H9 (cell line): ENCODE results near the gene CMTM8. TPM values are rescaled to one million over a fixed set of nuclear protein-coding genes. Genes with fewer than 3 reads are reported as not detected.
"Not testable (repeated sequence)": the region's sequence is repeated elsewhere in the genome, so short reads cannot be mapped to it uniquely, and the experiment has no call there.

Experiments used
- DNase-seq: peaks from one replicate; pipeline ENCODE4 v3.0.0-alpha.2; 2017
- H2AFZ ChIP-seq: one replicate; pipeline ENCODE4 v1.6.1; 2013; ENCODE audit warnings: mild to moderate bottlenecking, low read length, control low read depth, moderate library complexity
- H2AK5ac ChIP-seq: 2 replicates; pipeline ENCODE4 v1.6.1; 2013; ENCODE audit warnings: low read length, control low read depth, mixed read lengths; ENCODE audit not compliant: insufficient read length
- H2BK120ac ChIP-seq: one replicate; pipeline ENCODE4 v1.6.1; 2013; ENCODE audit warnings: low read depth, mild to moderate bottlenecking, low read length, control low read depth, inconsistent platforms; ENCODE audit not compliant: poor library complexity, severe bottlenecking
- H2BK12ac ChIP-seq: 2 replicates; pipeline ENCODE4 v1.6.1; 2013; ENCODE audit warnings: low read length, control low read depth, mixed read lengths, low read depth; ENCODE audit not compliant: insufficient read length
- H2BK15ac ChIP-seq: 2 replicates; pipeline ENCODE4 v1.6.1; 2013; ENCODE audit warnings: low read depth, low read length, control low read depth
- H2BK20ac ChIP-seq: one replicate; pipeline ENCODE4 v1.6.1; 2013; ENCODE audit warnings: low read depth, mild to moderate bottlenecking, low read length, control low read depth, inconsistent platforms; ENCODE audit not compliant: poor library complexity, severe bottlenecking
- H2BK5ac ChIP-seq: 2 replicates; pipeline ENCODE4 v1.6.1; 2013; ENCODE audit warnings: low read length, control low read depth, mixed read lengths; ENCODE audit not compliant: insufficient read length
- H3K14ac ChIP-seq: 2 replicates; pipeline ENCODE4 v1.6.1; 2013; ENCODE audit warnings: low read length, control low read depth; ENCODE audit not compliant: insufficient read depth
- H3K18ac ChIP-seq: 2 replicates; pipeline ENCODE4 v1.6.1; 2013; ENCODE audit warnings: low read depth, mild to moderate bottlenecking, mixed read lengths, low read length, control low read depth; ENCODE audit not compliant: insufficient read length
- H3K23ac ChIP-seq: 2 replicates; pipeline ENCODE4 v1.6.1; 2013; ENCODE audit warnings: low read length, control low read depth, mixed read lengths, low read depth; ENCODE audit not compliant: insufficient read length
- H3K23me2 ChIP-seq: 2 replicates; pipeline ENCODE4 v1.6.1; 2013; ENCODE audit warnings: low read depth, mild to moderate bottlenecking, mixed read lengths, low read length, control low read depth; ENCODE audit not compliant: insufficient read length, poor library complexity, severe bottlenecking
- H3K27ac ChIP-seq: 2 replicates; pipeline ENCODE4 v1.5.1; 2013; ENCODE audit warnings: low read length, control low read depth, mixed read lengths, low read depth; ENCODE audit not compliant: insufficient read length
- H3K27me3 ChIP-seq: 2 replicates; pipeline ENCODE4 v1.6.1; 2013; ENCODE audit warnings: low read length, control low read depth, inconsistent platforms; ENCODE audit not compliant: insufficient read depth
- H3K4ac ChIP-seq: 2 replicates; pipeline ENCODE4 v1.6.1; 2013; ENCODE audit warnings: low read depth, mild to moderate bottlenecking, control low read depth, inconsistent platforms, low read length, moderate library complexity
- H3K4me1 ChIP-seq: 2 replicates; pipeline ENCODE4 v1.6.1; 2013; ENCODE audit warnings: low read length, control low read depth, inconsistent platforms; ENCODE audit not compliant: insufficient read depth
- H3K4me2 ChIP-seq: 2 replicates; pipeline ENCODE4 v1.6.1; 2013; ENCODE audit warnings: low read length, control low read depth, mixed read lengths; ENCODE audit not compliant: insufficient read length, insufficient read depth
- H3K56ac ChIP-seq: 2 replicates; pipeline ENCODE4 v1.6.1; 2013; ENCODE audit warnings: low read depth, mild to moderate bottlenecking, mixed read lengths, low read length, control low read depth; ENCODE audit not compliant: insufficient read length
- H3K79me1 ChIP-seq: 2 replicates; pipeline ENCODE4 v1.6.1; 2013; ENCODE audit warnings: low read depth, mild to moderate bottlenecking, moderate library complexity, low read length, control low read depth, inconsistent platforms; ENCODE audit not compliant: insufficient read depth, poor library complexity, severe bottlenecking
- H3K79me2 ChIP-seq: 2 replicates; pipeline ENCODE4 v1.6.1; 2013; ENCODE audit warnings: low read length, control low read depth, inconsistent platforms; ENCODE audit not compliant: insufficient read depth
- H3K9ac ChIP-seq: 2 replicates; pipeline ENCODE4 v1.6.1; 2013; ENCODE audit warnings: low read length, control low read depth, mixed read lengths; ENCODE audit not compliant: insufficient read length; ENCODE audit errors: extremely low read depth
- H3K9me3 ChIP-seq: one replicate; pipeline ENCODE4 v1.6.1; 2013; ENCODE audit warnings: low read depth, low read length, inconsistent platforms; ENCODE audit not compliant: control insufficient read depth
- H3T11ph ChIP-seq: one replicate; pipeline ENCODE4 v1.6.1; 2013; ENCODE audit warnings: mild to moderate bottlenecking, low read length, control low read depth, inconsistent platforms
- H4K20me1 ChIP-seq: one replicate; pipeline ENCODE4 v1.6.1; 2013; ENCODE audit not compliant: control insufficient read depth, insufficient read length, insufficient read depth
- H4K5ac ChIP-seq: 2 replicates; pipeline ENCODE4 v1.6.1; 2013; ENCODE audit warnings: low read depth, mild to moderate bottlenecking, mixed read lengths, low read length, control low read depth; ENCODE audit not compliant: insufficient read length
- H4K8ac ChIP-seq: replicated peaks from 2 replicates; pipeline ENCODE4 v1.6.1; 2013; ENCODE audit warnings: low read length, control low read depth, mixed read lengths, low read depth; ENCODE audit not compliant: insufficient read length
- H4K91ac ChIP-seq: 2 replicates; pipeline ENCODE4 v1.6.1; 2013; ENCODE audit warnings: low read depth, mild to moderate bottlenecking, moderate library complexity, mixed read lengths, low read length, control low read depth; ENCODE audit not compliant: insufficient read length
- H3K27ac Mint-ChIP-seq, 3 experiments: 2 replicates in 2 of 3; 3 replicates in 1 of 3; pipeline ENCODE4 v1.8.0; 2020 to 2021; ENCODE audit warnings: mixed read lengths in 3 of 3, mild to moderate bottlenecking in 1 of 3, moderate library complexity in 1 of 3
- H3K27me3 Mint-ChIP-seq: 2 replicates; pipeline ENCODE4 v1.8.0; 2021; ENCODE audit warnings: low read depth, mild to moderate bottlenecking, moderate library complexity, mixed read lengths
- H3K36me3 Mint-ChIP-seq, 3 experiments: 2 replicates in 2 of 3; 3 replicates in 1 of 3; pipeline ENCODE4 v1.8.0; 2020 to 2021; ENCODE audit warnings: low read depth in 3 of 3, mixed read lengths in 3 of 3; ENCODE audit not compliant: insufficient read depth in 1 of 3
- H3K4me1 Mint-ChIP-seq, 2 experiments: 2 replicates each; pipeline ENCODE4 v1.8.0; 2020; ENCODE audit warnings: mixed read lengths in 2 of 2
- H3K4me3 Mint-ChIP-seq, 2 experiments: 2 replicates in 1 of 2; 3 replicates in 1 of 2; pipeline ENCODE4 v1.8.0; 2020 to 2021; ENCODE audit warnings: mild to moderate bottlenecking in 2 of 2, mixed read lengths in 2 of 2, moderate library complexity in 1 of 2
- H3K9me3 Mint-ChIP-seq, 2 experiments: 2 replicates in 1 of 2; 3 replicates in 1 of 2; pipeline ENCODE4 v1.8.0; 2020; ENCODE audit warnings: mild to moderate bottlenecking in 2 of 2, mixed read lengths in 2 of 2, moderate library complexity in 1 of 2
- WGBS: extraction: QIAGEN DNeasy Blood & Tissue Kit; methylation state at CpG from one replicate; pipeline ENCODE4 v1.1.7; 2013; ENCODE audit warnings: missing lambda C conversion rate, low lambda C conversion rate, mixed read lengths; ENCODE audit not compliant: insufficient read length; ENCODE audit errors: extremely low coverage; 5-methylcytosine and 5-hydroxymethylcytosine counted together
- total RNA-seq: library from RNA; stranded (reverse); gene quantifications from 2 replicates; pipeline ENCODE4 v1.2.1, GENCODE V29; 2021
- TF ChIP-seq, protein P1 (sequence below): fragments of 200-600 bp; sonication (generic); conservative IDR thresholded peaks from 3 replicates; pipeline ENCODE4 v1.8.0; 2021; ENCODE audit warnings: antibody characterized with exemption, mild to moderate bottlenecking

Gene CMTM8
- total RNA-seq, 1 experiment from 2014 or later = 4.0 TPM

DNA sequence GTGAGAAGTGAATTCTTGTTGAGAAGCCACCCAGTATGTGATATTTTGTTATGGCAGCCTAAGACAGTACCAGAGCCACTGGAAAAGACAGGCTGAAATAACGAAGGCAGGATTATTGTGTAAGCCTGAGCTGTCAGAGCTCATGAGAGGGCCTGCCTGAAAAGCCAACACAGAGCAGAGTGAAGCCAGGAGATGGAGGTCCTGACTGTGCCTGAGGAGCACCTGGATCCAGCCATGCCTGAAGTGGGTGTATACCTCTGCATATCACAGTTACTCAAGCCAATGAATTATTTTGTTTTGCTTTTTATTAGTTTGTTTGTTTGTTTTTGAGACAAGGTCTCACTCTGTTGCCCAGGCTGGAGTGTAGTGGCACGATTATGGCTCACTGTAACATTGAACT lies 149.0 kb downstream of the CMTM8 start:
- H4K5ac ChIP-seq = no peak overlapping the region
- no peak overlapping the region for H2BK12ac ChIP-seq
- H3K23me2 ChIP-seq = peaks cover 10% of the 10 kb centered on the region
- peaks cover 14 to 17% of the 10 kb centered on the region in 2 experiments for H3K4me1 Mint-ChIP-seq
- no peak overlapping the region for H2BK15ac ChIP-seq
- no peaks in the 10 kb centered on the region for H3K27me3 ChIP-seq
- no peak overlapping the region for H3K18ac ChIP-seq
- no peak overlapping the region for H3K23ac ChIP-seq
- no peak overlapping the region for H3K27ac ChIP-seq
- TF ChIP-seq, protein P1, sequence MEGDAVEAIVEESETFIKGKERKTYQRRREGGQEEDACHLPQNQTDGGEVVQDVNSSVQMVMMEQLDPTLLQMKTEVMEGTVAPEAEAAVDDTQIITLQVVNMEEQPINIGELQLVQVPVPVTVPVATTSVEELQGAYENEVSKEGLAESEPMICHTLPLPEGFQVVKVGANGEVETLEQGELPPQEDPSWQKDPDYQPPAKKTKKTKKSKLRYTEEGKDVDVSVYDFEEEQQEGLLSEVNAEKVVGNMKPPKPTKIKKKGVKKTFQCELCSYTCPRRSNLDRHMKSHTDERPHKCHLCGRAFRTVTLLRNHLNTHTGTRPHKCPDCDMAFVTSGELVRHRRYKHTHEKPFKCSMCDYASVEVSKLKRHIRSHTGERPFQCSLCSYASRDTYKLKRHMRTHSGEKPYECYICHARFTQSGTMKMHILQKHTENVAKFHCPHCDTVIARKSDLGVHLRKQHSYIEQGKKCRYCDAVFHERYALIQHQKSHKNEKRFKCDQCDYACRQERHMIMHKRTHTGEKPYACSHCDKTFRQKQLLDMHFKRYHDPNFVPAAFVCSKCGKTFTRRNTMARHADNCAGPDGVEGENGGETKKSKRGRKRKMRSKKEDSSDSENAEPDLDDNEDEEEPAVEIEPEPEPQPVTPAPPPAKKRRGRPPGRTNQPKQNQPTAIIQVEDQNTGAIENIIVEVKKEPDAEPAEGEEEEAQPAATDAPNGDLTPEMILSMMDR = no peak
- no peaks in the 10 kb centered on the region for H3K79me1 ChIP-seq
- H3K4me2 ChIP-seq = no peak overlapping the region
- no CpG with 5 or more reads among the region's 2 CpGs for WGBS
- no peak overlapping the region for H3K27ac Mint-ChIP-seq
- H2AK5ac ChIP-seq = no peak overlapping the region
- no peak overlapping the region for H2BK120ac ChIP-seq
- H2BK20ac ChIP-seq = no peak overlapping the region
- no peaks in the 10 kb centered on the region for H3K79me2 ChIP-seq
- H3K9me3 ChIP-seq = no peaks in the 10 kb centered on the region
- H2AFZ ChIP-seq = no peak overlapping the region
- no peak overlapping the region for H3K4ac ChIP-seq
- H3K27me3 Mint-ChIP-seq = peaks cover 14% of the 10 kb centered on the region
- DNase-seq = no peak
- no peak overlapping the region for H3K56ac ChIP-seq
- H3K36me3 Mint-ChIP-seq = no peaks in the 10 kb centered on the region; a peak in 1 of 7 replicates
- H3T11ph ChIP-seq = no peak overlapping the region
- H2BK5ac ChIP-seq = no peak overlapping the region
- no peak overlapping the region for H3K9ac ChIP-seq
- no peaks in the 10 kb centered on the region for H3K9me3 Mint-ChIP-seq
- H4K91ac ChIP-seq = no peak overlapping the region
- no peak overlapping the region for H4K8ac ChIP-seq
- no peak overlapping the region for H3K14ac ChIP-seq
- H3K4me3 Mint-ChIP-seq = no peak overlapping the region
- H3K4me1 ChIP-seq = no peaks in the 10 kb centered on the region
- no peaks in the 10 kb centered on the region for H4K20me1 ChIP-seq

DNA sequence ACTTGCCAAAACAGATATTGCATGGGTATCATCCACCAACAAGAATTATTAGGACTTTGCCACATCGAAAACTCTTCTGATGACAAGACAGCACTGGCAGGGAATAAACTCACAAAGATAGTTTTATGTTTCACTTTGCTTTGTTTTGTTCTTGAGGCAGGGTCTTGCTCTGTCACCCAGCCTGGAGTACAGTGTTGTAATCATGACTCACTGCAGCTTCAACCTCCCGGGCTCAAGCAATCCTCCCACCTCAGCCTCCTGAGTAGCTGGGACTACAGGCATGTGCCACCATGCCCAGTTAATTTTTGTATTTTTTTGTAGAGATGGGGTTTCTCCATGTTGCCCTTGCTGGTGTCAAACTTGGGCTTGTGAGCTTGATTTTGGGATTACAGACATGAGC lies 151.1 kb downstream of the CMTM8 start:
- H2BK5ac ChIP-seq, H2BK20ac ChIP-seq, DNase-seq, H3K56ac ChIP-seq, H3K4me2 ChIP-seq, H3K27ac Mint-ChIP-seq, H2BK12ac ChIP-seq, H3K4me3 Mint-ChIP-seq, H2AFZ ChIP-seq, H4K8ac ChIP-seq, H3K14ac ChIP-seq, H3K79me2 ChIP-seq, H4K91ac ChIP-seq, H3K27me3 ChIP-seq, H3K79me1 ChIP-seq, H4K20me1 ChIP-seq, H3K9me3 Mint-ChIP-seq, H2BK120ac ChIP-seq, H3K9ac ChIP-seq, H3K36me3 Mint-ChIP-seq, H3K4ac ChIP-seq, H3K23ac ChIP-seq, H2AK5ac ChIP-seq, H2BK15ac ChIP-seq, H3K18ac ChIP-seq, H4K5ac ChIP-seq, H3K9me3 ChIP-seq, H3T11ph ChIP-seq, H3K27ac ChIP-seq, H3K4me1 ChIP-seq: not testable (repeated sequence)
- Mint-ChIP-seq H3K4me1 (peaks cover 25% of the 10 kb centered on the region in 2 experiments), H3K27me3 (peaks cover 24% of the 10 kb centered on the region)
- no CpG with 5 or more reads among the region's 2 CpGs for WGBS
- H3K23me2 ChIP-seq = peaks cover 14% of the 10 kb centered on the region
